Left lobe of liver (tissue), 2 donors: ENCODE data around the gene CACNA1C. TPM values are rescaled to one million over a fixed set of nuclear protein-coding genes. Genes with fewer than 3 reads are reported as not detected.

ENCODE experiments used
- ATAC-seq: fragments of 200-7000 bp; cut with Tn5 transposase; one replicate; pipeline ENCODE4 v1.9.1; 2020; ENCODE audit warnings: mild to moderate bottlenecking, moderate library complexity
- DNase-seq: peaks from one replicate; pipeline ENCODE4 v3.0.0-alpha.2; 2020; ENCODE audit warnings: low spot score
- total RNA-seq: library from RNA; stranded (reverse); gene quantifications from one replicate; pipeline ENCODE4 v1.2.1, GENCODE V29; 2021
- donor health status: DM: no; HTN: no; CAD: no; lungs with moderate emphysema.
- donor health status: DM: no; HTN: yes; CAD: no.

Gene CACNA1C
- total RNA-seq, 1 donor from 2014 or later, result 0.83 TPM

- ATAC-seq (no peak), DNase-seq (no peak)
Observed at GRCh38 chr12:2166696-2167095, 113.9 kb downstream of the CACNA1C start.

GRCh38 chr12:2167231-2167630, 114.4 kb downstream of the CACNA1C start:
- ATAC-seq, result no peak
- no peak for DNase-seq

GRCh38 chr12:2168808-2169207, 116.0 kb downstream of the CACNA1C start:
- peak; percentile 78 for ATAC-seq
- no peak for DNase-seq

- peak; percentile 75 for ATAC-seq
- DNase-seq, result peak; percentile 49
Observed at GRCh38 chr12:2169489-2169888, 116.7 kb downstream of the CACNA1C start.

GRCh38 chr12:2169940-2170339, 117.2 kb downstream of the CACNA1C start:
- no peak for DNase-seq
- no peak for ATAC-seq

- ATAC-seq (no peak), DNase-seq (no peak)
Observed at GRCh38 chr12:2170376-2170775, 117.6 kb downstream of the CACNA1C start.

GRCh38 chr12:2171672-2172426, 119.1 kb downstream of the CACNA1C start:
- no peak for ATAC-seq
- no peak for DNase-seq

GRCh38 chr12:2172491-2173214, 119.9 kb downstream of the CACNA1C start:
- DNase-seq (no peak), ATAC-seq (no peak)

- ATAC-seq (no peak), DNase-seq (no peak)
Observed at GRCh38 chr12:2173971-2174370, 121.2 kb downstream of the CACNA1C start.

GRCh38 chr12:2177003-2177402, 124.2 kb downstream of the CACNA1C start:
- ATAC-seq (no peak), DNase-seq (no peak)

- ATAC-seq, result no peak
- no peak for DNase-seq
Observed at GRCh38 chr12:2177751-2178150, 125.0 kb downstream of the CACNA1C start.

- DNase-seq (no peak), ATAC-seq (no peak)
Observed at GRCh38 chr12:2179058-2179457, 126.3 kb downstream of the CACNA1C start.

GRCh38 chr12:2179953-2180736, 127.4 kb downstream of the CACNA1C start:
- DNase-seq, result no peak
- ATAC-seq, result peak; percentile 34

- ATAC-seq, result no peak
- DNase-seq, result no peak
Observed at GRCh38 chr12:2180737-2181082, 127.9 kb downstream of the CACNA1C start.

GRCh38 chr12:2183556-2184541, 131.1 kb downstream of the CACNA1C start:
- DNase-seq, result no peak
- ATAC-seq, result no peak

GRCh38 chr12:2185751-2186341, 133.1 kb downstream of the CACNA1C start:
- ATAC-seq, result no peak
- no peak for DNase-seq

- no peak for DNase-seq
- ATAC-seq, result no peak
Observed at GRCh38 chr12:2187195-2187945, 134.6 kb downstream of the CACNA1C start.

GRCh38 chr12:2190085-2190484, 137.3 kb downstream of the CACNA1C start:
- ATAC-seq (no peak), DNase-seq (no peak)

- no peak for ATAC-seq
- no peak for DNase-seq
Observed at GRCh38 chr12:2190896-2191533, 138.2 kb downstream of the CACNA1C start.
